Keratinocyte (primary cell): ENCODE measurements around the gene CIPC. TPM values are rescaled to one million over a fixed set of nuclear protein-coding genes. Genes with fewer than 3 reads are reported as not detected.
A peak's percentile ranks its signal among the peaks of the same experiment; 100 is the strongest.

ENCODE experiments used
- DNase-seq: peaks from one replicate; pipeline ENCODE4 v3.0.0-alpha.2; 2011; ENCODE audit warnings: low read depth, missing footprints, low spot score
- FAIRE-seq: peaks from 2 replicates; lab custom pipeline; 2011; peaks lifted over from hg19 to GRCh38; lab: Jason Lieb, UNC
- H2AFZ ChIP-seq: 2 replicates; pipeline ENCODE4 v1.6.0; 2012; ENCODE audit warnings: low read length, control low read depth, inconsistent platforms; ENCODE audit not compliant: control insufficient read depth
- H3K27ac ChIP-seq: 2 replicates; pipeline ENCODE4 v1.5.1; 2011; ENCODE audit warnings: low read length; ENCODE audit not compliant: control insufficient read depth, insufficient read depth
- H3K27me3 ChIP-seq: 3 replicates; pipeline ENCODE4 v1.6.0; 2011; ENCODE audit warnings: low read length; ENCODE audit not compliant: control insufficient read depth, insufficient read depth; ENCODE audit errors: extremely low read depth
- H3K36me3 ChIP-seq, 2 experiments: 2 replicates in 1 of 2; 3 replicates in 1 of 2; pipeline ENCODE4 v1.5.1; 2011; ENCODE audit warnings: low read length in 2 of 2, mild to moderate bottlenecking in 1 of 2; ENCODE audit not compliant: control insufficient read depth in 2 of 2, insufficient read depth in 2 of 2; ENCODE audit errors: extremely low read depth in 1 of 2
- H3K4me1 ChIP-seq: 3 replicates; pipeline ENCODE4 v1.5.1; 2011; ENCODE audit warnings: low read length; ENCODE audit not compliant: control insufficient read depth, insufficient read depth; ENCODE audit errors: extremely low read depth
- H3K4me2 ChIP-seq: 3 replicates; pipeline ENCODE4 v1.6.0; 2011; ENCODE audit warnings: low read depth, low read length; ENCODE audit not compliant: control insufficient read depth, insufficient read depth; ENCODE audit errors: extremely low read depth
- H3K4me3 ChIP-seq, 3 experiments: fragments of 200-600 bp in 1 of 3; sonication (generic) in 1 of 3; 2 replicates in 2 of 3; 3 replicates in 1 of 3; pipeline ENCODE4 v1.5.1; 2011 to 2016; ENCODE audit warnings: low read length in 3 of 3, mild to moderate bottlenecking in 3 of 3, control low read depth in 2 of 3, inconsistent platforms in 1 of 3, low read depth in 1 of 3, mixed read lengths in 1 of 3, mixed run types in 1 of 3, moderate library complexity in 1 of 3; ENCODE audit not compliant: control insufficient read depth in 2 of 3, insufficient read depth in 2 of 3; ENCODE audit errors: extremely low read depth in 1 of 3
- H3K79me2 ChIP-seq: 2 replicates; pipeline ENCODE4 v1.6.0; 2012; ENCODE audit warnings: low read length; ENCODE audit not compliant: control insufficient read depth, insufficient read depth
- H3K9ac ChIP-seq: 3 replicates; pipeline ENCODE4 v1.6.0; 2011; ENCODE audit warnings: low read length; ENCODE audit not compliant: control insufficient read depth, insufficient read depth; ENCODE audit errors: extremely low read depth
- H3K9me1 ChIP-seq: 3 replicates; pipeline ENCODE4 v1.6.0; 2011; ENCODE audit warnings: low read length; ENCODE audit not compliant: control insufficient read depth, insufficient read depth; ENCODE audit errors: extremely low read depth
- H3K9me3 ChIP-seq: 2 replicates; pipeline ENCODE4 v1.5.1; 2012; ENCODE audit warnings: low read depth, low read length; ENCODE audit not compliant: control insufficient read depth
- H4K20me1 ChIP-seq: 3 replicates; pipeline ENCODE4 v1.6.0; 2011; ENCODE audit warnings: low read length; ENCODE audit not compliant: control insufficient read depth, insufficient read depth; ENCODE audit errors: extremely low read depth
- EZH2 ChIP-seq: IDR thresholded peaks from one replicate; pipeline ENCODE4 v1.6.1; 2012; ENCODE audit warnings: inconsistent platforms, mild to moderate bottlenecking, low read length, moderate library complexity
- dilution Hi-C: fragments of 300-500 bp; cut with MboI; formaldehyde crosslinking; loops from one replicate; pipeline ENCODE4 v1.7.0; 2020; ENCODE audit warnings: low sequenced_read_pairs; ENCODE audit not compliant: extremely low pct_ligation_motif_present
- polyA plus RNA-seq, 5 experiments: library from polyadenylated mRNA; depleted of rRNA in 3 of 5; stranded (reverse) in 3 of 5; stranded (forward) in 1 of 5; unstranded in 1 of 5; fragments of >200 nt; gene quantifications; 1 replicate in 1 of 5; 2 replicates in 3 of 5; 3 replicates in 1 of 5; pipeline versions ENCODE4 v1.2.1 to v1.2.3, GENCODE V29; 2011 to 2012; ENCODE audit warnings: missing spikeins in 2 of 5, low read depth in 1 of 5, low replicate concordance in 1 of 5
- TF ChIP-seq, protein P1 (sequence below), 3 experiments: IDR thresholded peaks in 1 of 3; conservative IDR thresholded peaks in 1 of 3; optimal IDR thresholded peaks in 1 of 3; 2 replicates in 2 of 3; 3 replicates in 1 of 3; pipeline versions ENCODE3 to v1.5.1; 2011; ENCODE audit warnings: low read length in 3 of 3, mild to moderate bottlenecking in 3 of 3, moderate library complexity in 2 of 3, control low read depth in 1 of 3, inconsistent platforms in 1 of 3; ENCODE audit not compliant: insufficient read depth in 2 of 3; ENCODE audit errors: extremely low read depth in 1 of 3

Gene CIPC
- polyA plus RNA-seq, 1 donor (not counting 4 experiments of a cell fraction or from before 2014, with no cell fraction given): 13.2 TPM

DNA sequence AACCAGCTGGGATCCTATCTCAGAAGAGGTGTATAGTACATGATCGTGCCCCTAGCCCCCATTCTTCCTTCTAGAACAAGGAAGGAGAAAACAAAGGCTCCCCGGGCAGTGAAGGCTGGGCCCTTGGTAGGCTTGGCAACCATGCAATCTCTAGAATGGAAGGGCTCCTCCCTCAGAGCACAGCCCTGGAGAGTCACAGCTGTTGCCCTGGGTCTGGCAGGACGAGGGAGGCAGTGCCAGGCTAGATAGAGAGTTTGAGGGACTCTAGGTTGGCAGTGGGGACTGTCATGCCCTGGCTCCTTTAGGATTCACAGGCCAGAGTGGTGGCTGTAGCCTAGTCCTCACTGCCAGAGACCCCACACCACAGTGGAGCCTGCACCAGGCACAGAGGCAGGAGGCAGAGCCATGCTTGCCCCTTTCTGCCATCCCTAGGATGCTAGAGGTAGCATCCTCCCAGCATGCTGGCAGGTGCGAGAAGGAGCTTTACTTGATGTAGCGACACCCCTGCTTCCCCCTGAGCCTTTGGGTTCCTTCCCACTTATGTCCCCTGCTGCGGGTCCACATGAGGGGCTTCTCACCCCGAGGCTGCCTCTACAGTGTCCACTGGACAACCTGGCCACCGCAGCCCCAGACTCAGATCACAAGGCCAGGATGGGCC is 33.4 kb upstream of the CIPC start:
- Histone ChIP-seq H3K9me1 (no peaks in the 10 kb centered on the region), H3K9me3 (no peaks in the 10 kb centered on the region), H3K9ac (no peak overlapping the region), H3K79me2 (no peaks in the 10 kb centered on the region), H3K4me1 (no peaks in the 10 kb centered on the region), H4K20me1 (no peaks in the 10 kb centered on the region), H2AFZ (no peak overlapping the region), H3K36me3 (no peaks in the 10 kb centered on the region), H3K27me3 (no peaks in the 10 kb centered on the region), H3K4me3 (no peak overlapping the region), H3K4me2 (no peak overlapping the region), H3K27ac (no peak overlapping the region)
- FAIRE-seq (no peak), DNase-seq (no peak)
- dilution Hi-C loops: no loop called here
- TF ChIP-seq EZH2: no peak
- TF ChIP-seq, protein P1, sequence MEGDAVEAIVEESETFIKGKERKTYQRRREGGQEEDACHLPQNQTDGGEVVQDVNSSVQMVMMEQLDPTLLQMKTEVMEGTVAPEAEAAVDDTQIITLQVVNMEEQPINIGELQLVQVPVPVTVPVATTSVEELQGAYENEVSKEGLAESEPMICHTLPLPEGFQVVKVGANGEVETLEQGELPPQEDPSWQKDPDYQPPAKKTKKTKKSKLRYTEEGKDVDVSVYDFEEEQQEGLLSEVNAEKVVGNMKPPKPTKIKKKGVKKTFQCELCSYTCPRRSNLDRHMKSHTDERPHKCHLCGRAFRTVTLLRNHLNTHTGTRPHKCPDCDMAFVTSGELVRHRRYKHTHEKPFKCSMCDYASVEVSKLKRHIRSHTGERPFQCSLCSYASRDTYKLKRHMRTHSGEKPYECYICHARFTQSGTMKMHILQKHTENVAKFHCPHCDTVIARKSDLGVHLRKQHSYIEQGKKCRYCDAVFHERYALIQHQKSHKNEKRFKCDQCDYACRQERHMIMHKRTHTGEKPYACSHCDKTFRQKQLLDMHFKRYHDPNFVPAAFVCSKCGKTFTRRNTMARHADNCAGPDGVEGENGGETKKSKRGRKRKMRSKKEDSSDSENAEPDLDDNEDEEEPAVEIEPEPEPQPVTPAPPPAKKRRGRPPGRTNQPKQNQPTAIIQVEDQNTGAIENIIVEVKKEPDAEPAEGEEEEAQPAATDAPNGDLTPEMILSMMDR (optimal IDR thresholded peaks at IDR 0.05 in 1 of 3, IDR thresholded peaks at IDR 0.05 in 1 of 3, conservative IDR thresholded peaks at IDR 0.05 in 1 of 3; ENCODE audit: extremely low read depth in 1 of 3, insufficient read depth in 2 of 3, low read length in 3 of 3): no peak

DNA sequence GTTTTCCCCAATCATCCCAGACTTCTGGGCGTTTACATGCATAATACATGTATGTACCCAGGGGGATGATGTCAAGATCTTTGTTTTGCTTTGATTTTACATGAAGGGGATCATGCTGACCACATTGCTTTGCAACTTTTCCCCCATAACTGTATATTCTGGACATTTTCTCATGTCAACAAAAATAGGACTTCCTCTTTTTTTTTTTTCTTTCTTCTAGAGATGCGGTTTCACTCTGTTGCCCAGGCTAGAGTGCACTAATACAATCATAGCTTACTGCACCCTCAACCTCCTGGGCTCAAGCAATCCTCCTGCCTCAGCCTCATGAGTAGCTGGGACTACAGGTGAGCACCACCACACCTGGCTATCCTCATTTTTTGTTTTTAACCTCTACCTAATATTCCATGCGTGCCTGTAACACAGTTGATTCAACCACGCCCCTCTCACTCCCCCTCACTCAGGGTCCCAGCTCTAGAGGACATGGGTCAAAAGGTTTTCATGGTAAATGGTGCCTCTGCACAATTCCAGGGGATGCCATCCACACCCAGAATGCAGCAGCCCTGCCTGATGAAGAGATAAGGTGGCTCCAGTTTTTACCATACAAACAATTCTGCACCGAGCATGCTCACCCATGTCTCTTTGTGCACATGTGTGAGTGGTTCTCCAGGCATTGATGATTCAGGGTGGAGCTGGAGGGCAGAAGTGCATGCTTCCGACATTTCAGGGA is 32.0 kb upstream of the CIPC start:
- Histone ChIP-seq H3K9ac (no peak overlapping the region), H3K27ac (no peak overlapping the region), H3K9me1 (no peaks in the 10 kb centered on the region), H3K79me2 (no peaks in the 10 kb centered on the region), H2AFZ (no peak overlapping the region), H3K4me2 (no peak overlapping the region), H3K4me3 (no peak overlapping the region), H3K9me3 (no peaks in the 10 kb centered on the region), H4K20me1 (no peaks in the 10 kb centered on the region), H3K4me1 (no peaks in the 10 kb centered on the region), H3K36me3 (no peaks in the 10 kb centered on the region), H3K27me3 (no peaks in the 10 kb centered on the region)
- TF ChIP-seq, protein P1 (optimal IDR thresholded peaks at IDR 0.05 in 1 of 3, IDR thresholded peaks at IDR 0.05 in 1 of 3, conservative IDR thresholded peaks at IDR 0.05 in 1 of 3; ENCODE audit: extremely low read depth in 1 of 3, insufficient read depth in 2 of 3, low read length in 3 of 3): no peak
- TF ChIP-seq EZH2: no peak
- peak; percentile 34 for FAIRE-seq
- no peak for DNase-seq
- dilution Hi-C loops: no loop called here
